ENCODE measurements around the gene DNAJC1.
"Not testable (repeated sequence)": the region's sequence is repeated elsewhere in the genome, so short reads cannot be mapped to it uniquely, and the experiment has no call there.

The DNAJC1 gene

GRCh38 chr10:21894648-21895342 is 108.7 kb downstream of the DNAJC1 start:
- no peak for DNase-seq

- DNase-seq, result no peak
Observed at GRCh38 chr10:21891439-21891838, 112.1 kb downstream of the DNAJC1 start.

- DNase-seq, result no peak
Observed at GRCh38 chr10:21889477-21890275, 113.9 kb downstream of the DNAJC1 start.

GRCh38 chr10:21888959-21889358 is 114.6 kb downstream of the DNAJC1 start:
- no peak for DNase-seq

GRCh38 chr10:21885940-21886339 is 117.6 kb downstream of the DNAJC1 start:
- DNase-seq, result no peak

- no peak for DNase-seq
Observed at GRCh38 chr10:21873198-21873597, 130.3 kb downstream of the DNAJC1 start.

GRCh38 chr10:21872771-21873170 is 130.8 kb downstream of the DNAJC1 start:
- not testable (repeated sequence) for DNase-seq

- DNase-seq, result no peak
Observed at GRCh38 chr10:21870849-21871248, 132.7 kb downstream of the DNAJC1 start.

GRCh38 chr10:21869087-21869486 is 134.4 kb downstream of the DNAJC1 start:
- DNase-seq, result not testable (repeated sequence)

GRCh38 chr10:21860718-21861117 is 142.8 kb downstream of the DNAJC1 start:
- DNase-seq, result no peak

- no peak for DNase-seq
Observed at GRCh38 chr10:21858455-21858854, 145.1 kb downstream of the DNAJC1 start.

GRCh38 chr10:21849607-21850006 is 153.9 kb downstream of the DNAJC1 start:
- no peak for DNase-seq

GRCh38 chr10:21843645-21844044 is 159.9 kb downstream of the DNAJC1 start:
- no peak for DNase-seq

GRCh38 chr10:21841273-21841672 is 162.3 kb downstream of the DNAJC1 start:
- not testable (repeated sequence) for DNase-seq

- DNase-seq, result not testable (repeated sequence)
Observed at GRCh38 chr10:21837487-21837886, 166.0 kb downstream of the DNAJC1 start.

- not testable (repeated sequence) for DNase-seq
Observed at GRCh38 chr10:21834574-21834973, 169.0 kb downstream of the DNAJC1 start.

GRCh38 chr10:21832821-21833130 is 170.8 kb downstream of the DNAJC1 start:
- DNase-seq, result no peak

GRCh38 chr10:21831986-21832820 is 171.3 kb downstream of the DNAJC1 start:
- DNase-seq, result no peak

- DNase-seq, result no peak
Observed at GRCh38 chr10:21830037-21830436, 173.5 kb downstream of the DNAJC1 start.

- DNase-seq, result no peak
Observed at GRCh38 chr10:21827308-21827707, 176.2 kb downstream of the DNAJC1 start.

- DNase-seq, result no peak
Observed at GRCh38 chr10:21826725-21827124, 176.8 kb downstream of the DNAJC1 start.

GRCh38 chr10:21825345-21825744 is 178.2 kb downstream of the DNAJC1 start:
- DNase-seq, result no peak

- no peak for DNase-seq
Observed at GRCh38 chr10:21824409-21824808, 179.1 kb downstream of the DNAJC1 start.

- no peak for DNase-seq
Observed at GRCh38 chr10:21823617-21824016, 179.9 kb downstream of the DNAJC1 start.
